K562 (cell line): ENCODE measurements around the gene HRAS. TPM values are rescaled to one million over a fixed set of nuclear protein-coding genes. Genes with fewer than 3 reads are reported as not detected.
A peak's percentile ranks its signal among the peaks of the same experiment; 100 is the strongest.

Experiments
- ARHGAP35 ChIP-seq: fragments of 450-650 bp; IDR thresholded peaks from 2 replicates; pipeline ENCODE4 v1.6.1; 2018; ENCODE audit not compliant: partially characterized antibody
- ARNT ChIP-seq, 2 experiments: fragments of 450-650 bp; IDR thresholded peaks; 2 replicates each; pipeline ENCODE4 v1.6.1; 2016; ENCODE audit warnings: mild to moderate bottlenecking in 1 of 2
- CHD1 ChIP-seq: fragments of 200-600 bp; sonication (generic); IDR thresholded peaks from one replicate; pipeline ENCODE4 v1.6.1; 2012; ENCODE audit warnings: mild to moderate bottlenecking, moderate library complexity, low read length, inconsistent platforms
- FOS ChIP-seq: IDR thresholded peaks from 3 replicates; pipeline ENCODE4 v1.6.1; 2011; ENCODE audit not compliant: insufficient read length; ENCODE audit errors: extremely low read depth
- HDAC1 ChIP-seq, 2 experiments: fragments of 450-650 bp; IDR thresholded peaks; 2 replicates each; pipeline ENCODE4 v1.6.1; 2016 to 2017; ENCODE audit warnings: inconsistent platforms in 1 of 2, mild to moderate bottlenecking in 1 of 2, moderate library complexity in 1 of 2
- HLTF ChIP-seq: fragments of 450-650 bp; IDR thresholded peaks from 2 replicates; pipeline ENCODE4 v1.6.1; 2016
- IRF9 ChIP-seq: fragments of 450-650 bp; IDR thresholded peaks from 2 replicates; pipeline ENCODE4 v1.6.1; 2016; ENCODE audit warnings: missing biosample characterization, missing genetic modification characterization
- L3MBTL2 ChIP-seq: fragments of 450-650 bp; IDR thresholded peaks from 2 replicates; pipeline ENCODE4 v1.6.1; 2016; ENCODE audit warnings: mild to moderate bottlenecking, moderate library complexity
- NR2F6 ChIP-seq: fragments of 450-650 bp; formaldehyde crosslinking; IDR thresholded peaks from 2 replicates; pipeline ENCODE4 v1.4.0; 2020; ENCODE audit warnings: mild to moderate bottlenecking
- NUFIP1 ChIP-seq: fragments of 450-650 bp; IDR thresholded peaks from 2 replicates; pipeline ENCODE4 v1.6.1; 2018; ENCODE audit not compliant: partially characterized antibody
- SETDB1 ChIP-seq: IDR thresholded peaks from one replicate; pipeline ENCODE4 v1.6.1; 2012; ENCODE audit warnings: low read length, control low read depth, inconsistent platforms
- TAF7 ChIP-seq: fragments of 450-650 bp; IDR thresholded peaks from 2 replicates; pipeline ENCODE4 v1.6.1; 2016; ENCODE audit warnings: missing genetic modification characterization, missing compliant biosample characterization
- ZC3H8 ChIP-seq: fragments of 450-650 bp; IDR thresholded peaks from 2 replicates; pipeline ENCODE4 v1.6.1; 2017
- ZFP36 ChIP-seq: fragments of 150-350 bp; IDR thresholded peaks from 2 replicates; pipeline ENCODE4 v1.6.1; 2018; ENCODE audit warnings: low read length, low read depth; ENCODE audit not compliant: partially characterized antibody
- ZNF277 ChIP-seq: fragments of 250-450 bp; sonication (Bioruptor Pico); IDR thresholded peaks from 2 replicates; pipeline ENCODE4 v1.8.0; 2022; ENCODE audit warnings: inconsistent platforms, mild to moderate bottlenecking, moderate library complexity, borderline replicate concordance
- ZNF384 ChIP-seq: IDR thresholded peaks from 2 replicates; pipeline ENCODE4 v1.6.1; 2012; ENCODE audit warnings: low read depth, low read length, improper control_type of control experiment
- ZNF644 ChIP-seq: fragments of 200-800 bp; sonication (Bioruptor generic); IDR thresholded peaks from 2 replicates; pipeline ENCODE4 v1.6.1; 2016; ENCODE audit warnings: low read depth, missing genetic modification characterization, missing compliant biosample characterization
- ZNF668 ChIP-seq: fragments of 250-450 bp; sonication (Bioruptor Pico); IDR thresholded peaks from 2 replicates; pipeline ENCODE4 v1.8.0; 2022; ENCODE audit warnings: mild to moderate bottlenecking, inconsistent platforms
- ZNF695 ChIP-seq: fragments of 450-650 bp; formaldehyde crosslinking; IDR thresholded peaks from 2 replicates; pipeline ENCODE4 v1.4.0; 2020; ENCODE audit warnings: mild to moderate bottlenecking, moderate library complexity
- polyA plus RNA-seq, 8 experiments: library from polyadenylated mRNA; depleted of rRNA in 4 of 8; stranded (reverse) in 5 of 8; unstranded in 3 of 8; fragments of >200 nt; fragmentation: Nextera tagmentation in 2 of 8; fragmentation: Illumina TruSeq in 1 of 8; extraction: Ambion mirVana in 2 of 8; extraction: Trizol in 1 of 8; gene quantifications; 2 replicates each; pipeline versions ENCODE4 v1.2.1 to v1.2.3, GENCODE V29; 2011 to 2014; ENCODE audit warnings: inconsistent platforms in 1 of 8, missing spikeins in 1 of 8
- total RNA-seq, 7 experiments: library from RNA; depleted of rRNA in 6 of 7; stranded (reverse); fragments of >200 nt in 6 of 7; fragmentation: Illumina TruSeq in 2 of 7; extraction: Trizol in 2 of 7; gene quantifications; 2 replicates each; pipeline versions ENCODE4 v1.2.1 to v1.2.3, GENCODE V29; 2011 to 2021; ENCODE audit warnings: low replicate concordance in 1 of 7
- TF ChIP-seq, protein P1 (sequence below): fragments of 150-350 bp; IDR thresholded peaks from 2 replicates; pipeline ENCODE4 v1.6.1; 2014; ENCODE audit warnings: low read depth, mild to moderate bottlenecking, low read length, borderline replicate concordance

Gene HRAS
- total and polyA plus RNA-seq, 9 of the 15 experiments (the other 6 are each of a cell fraction or from before 2014, with no cell fraction given), result 2.8 to 73.5 (median 29.6) TPM

DNA sequence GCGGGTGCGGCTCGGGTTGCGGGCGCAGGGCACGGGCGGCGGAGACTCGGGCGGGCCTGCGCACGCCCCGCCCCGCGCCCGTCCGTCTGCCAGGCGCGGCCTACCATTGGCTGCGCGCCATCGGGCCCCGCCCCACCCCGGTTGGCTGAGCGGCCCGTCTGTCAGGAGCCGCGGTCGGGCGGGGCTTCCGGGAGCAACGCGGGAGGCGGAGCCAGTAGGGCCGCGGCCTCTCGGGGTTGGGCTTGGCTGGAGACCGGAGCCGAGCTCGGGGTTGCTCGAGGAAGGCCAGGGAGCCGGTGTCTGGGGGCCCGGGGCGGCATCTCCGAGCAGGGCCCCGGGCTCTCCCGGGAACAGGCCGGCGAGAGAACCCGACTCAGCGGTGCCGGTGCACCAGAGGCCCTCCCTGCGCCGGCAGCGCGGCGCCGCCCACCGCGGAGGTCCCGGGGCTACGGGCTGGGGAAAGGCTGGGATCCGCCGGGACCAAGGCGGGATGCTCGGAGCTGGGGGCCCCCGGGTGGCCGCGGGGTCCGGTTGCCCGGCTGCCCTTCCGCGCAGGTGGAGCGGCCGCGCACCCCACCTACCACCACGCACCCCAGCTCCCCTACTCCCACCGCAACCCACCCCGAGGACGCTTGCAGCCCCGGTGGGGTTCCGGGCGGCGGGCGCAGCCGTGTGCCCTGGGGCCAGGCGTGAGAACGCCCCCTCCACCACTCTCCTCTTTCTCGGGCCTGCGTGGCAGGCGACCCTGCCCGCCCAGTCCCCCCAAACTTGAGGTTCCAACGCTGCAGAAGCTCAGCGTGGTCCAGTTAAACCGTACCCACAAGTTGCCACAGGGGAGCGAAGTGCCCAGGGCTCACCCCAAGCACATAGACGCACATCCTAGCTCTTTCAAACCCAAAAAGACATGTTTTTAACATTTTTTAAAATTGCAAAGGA, at the start of gene HRAS (continued):
- TF ChIP-seq ZNF277 (no peak), ZFP36 (no peak), FOS (peak; percentile 92), CHD1 (no peak), HDAC1 (IDR thresholded peaks at IDR 0.05) (peak in 1 of 2 experiments; percentile 49; a peak in 1 of 4 replicates), NUFIP1 (no peak), ARNT (IDR thresholded peaks at IDR 0.05) (no peak), IRF9 (no peak), L3MBTL2 (peak; percentile 62), ARHGAP35 (no peak), ZC3H8 (no peak), ZNF695 (CRISPR knock-in tag) (no peak), ZNF668 (no peak), ZNF644 (no peak), ZNF384 (no peak), NR2F6 (CRISPR knock-in tag) (no peak), HLTF (no peak), TAF7 (no peak), SETDB1 (no peak)
- TF ChIP-seq, protein P1, sequence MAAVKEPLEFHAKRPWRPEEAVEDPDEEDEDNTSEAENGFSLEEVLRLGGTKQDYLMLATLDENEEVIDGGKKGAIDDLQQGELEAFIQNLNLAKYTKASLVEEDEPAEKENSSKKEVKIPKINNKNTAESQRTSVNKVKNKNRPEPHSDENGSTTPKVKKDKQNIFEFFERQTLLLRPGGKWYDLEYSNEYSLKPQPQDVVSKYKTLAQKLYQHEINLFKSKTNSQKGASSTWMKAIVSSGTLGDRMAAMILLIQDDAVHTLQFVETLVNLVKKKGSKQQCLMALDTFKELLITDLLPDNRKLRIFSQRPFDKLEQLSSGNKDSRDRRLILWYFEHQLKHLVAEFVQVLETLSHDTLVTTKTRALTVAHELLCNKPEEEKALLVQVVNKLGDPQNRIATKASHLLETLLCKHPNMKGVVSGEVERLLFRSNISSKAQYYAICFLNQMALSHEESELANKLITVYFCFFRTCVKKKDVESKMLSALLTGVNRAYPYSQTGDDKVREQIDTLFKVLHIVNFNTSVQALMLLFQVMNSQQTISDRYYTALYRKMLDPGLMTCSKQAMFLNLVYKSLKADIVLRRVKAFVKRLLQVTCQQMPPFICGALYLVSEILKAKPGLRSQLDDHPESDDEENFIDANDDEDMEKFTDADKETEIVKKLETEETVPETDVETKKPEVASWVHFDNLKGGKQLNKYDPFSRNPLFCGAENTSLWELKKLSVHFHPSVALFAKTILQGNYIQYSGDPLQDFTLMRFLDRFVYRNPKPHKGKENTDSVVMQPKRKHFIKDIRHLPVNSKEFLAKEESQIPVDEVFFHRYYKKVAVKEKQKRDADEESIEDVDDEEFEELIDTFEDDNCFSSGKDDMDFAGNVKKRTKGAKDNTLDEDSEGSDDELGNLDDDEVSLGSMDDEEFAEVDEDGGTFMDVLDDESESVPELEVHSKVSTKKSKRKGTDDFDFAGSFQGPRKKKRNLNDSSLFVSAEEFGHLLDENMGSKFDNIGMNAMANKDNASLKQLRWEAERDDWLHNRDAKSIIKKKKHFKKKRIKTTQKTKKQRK, result peak; percentile 49; the same call in 1 of the 2 replicates
